Measurements from ENCODE around the gene FKBP1B.

DNA sequence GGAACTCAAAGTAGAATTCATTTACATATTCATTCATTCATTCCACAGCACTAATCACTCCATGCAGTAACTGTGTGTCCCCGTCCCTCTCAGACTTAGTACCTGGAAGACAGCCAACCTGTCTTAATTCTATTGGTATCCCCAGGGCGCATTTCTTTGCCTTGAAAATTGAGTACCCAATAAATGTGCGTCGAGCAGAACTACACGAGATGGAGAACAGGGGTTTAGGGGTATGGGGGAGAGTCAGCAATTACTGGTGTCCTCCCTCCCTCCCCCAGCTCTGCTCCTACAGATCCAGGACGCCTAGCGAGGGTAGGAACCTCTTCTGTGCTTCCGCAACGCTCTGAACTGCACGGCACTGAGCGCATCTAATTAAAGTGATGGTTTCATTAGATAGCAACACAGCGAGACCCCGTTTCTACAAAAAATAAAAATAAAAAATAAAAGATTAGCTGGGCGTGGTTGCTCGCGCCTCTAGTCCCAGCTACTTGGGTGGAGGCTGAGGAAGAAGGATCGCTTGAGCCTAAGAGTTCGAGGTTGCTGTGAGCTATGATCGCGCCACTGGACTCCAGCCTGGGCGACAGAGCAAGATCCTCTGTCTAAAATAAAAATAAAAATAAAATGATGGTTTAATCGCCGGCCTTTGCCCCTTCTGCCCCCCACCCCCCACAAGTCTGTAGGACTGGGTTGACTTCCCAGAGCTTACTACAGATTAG lies 614 bp upstream of the FKBP1B start:
- TF ChIP-seq, protein P1, sequence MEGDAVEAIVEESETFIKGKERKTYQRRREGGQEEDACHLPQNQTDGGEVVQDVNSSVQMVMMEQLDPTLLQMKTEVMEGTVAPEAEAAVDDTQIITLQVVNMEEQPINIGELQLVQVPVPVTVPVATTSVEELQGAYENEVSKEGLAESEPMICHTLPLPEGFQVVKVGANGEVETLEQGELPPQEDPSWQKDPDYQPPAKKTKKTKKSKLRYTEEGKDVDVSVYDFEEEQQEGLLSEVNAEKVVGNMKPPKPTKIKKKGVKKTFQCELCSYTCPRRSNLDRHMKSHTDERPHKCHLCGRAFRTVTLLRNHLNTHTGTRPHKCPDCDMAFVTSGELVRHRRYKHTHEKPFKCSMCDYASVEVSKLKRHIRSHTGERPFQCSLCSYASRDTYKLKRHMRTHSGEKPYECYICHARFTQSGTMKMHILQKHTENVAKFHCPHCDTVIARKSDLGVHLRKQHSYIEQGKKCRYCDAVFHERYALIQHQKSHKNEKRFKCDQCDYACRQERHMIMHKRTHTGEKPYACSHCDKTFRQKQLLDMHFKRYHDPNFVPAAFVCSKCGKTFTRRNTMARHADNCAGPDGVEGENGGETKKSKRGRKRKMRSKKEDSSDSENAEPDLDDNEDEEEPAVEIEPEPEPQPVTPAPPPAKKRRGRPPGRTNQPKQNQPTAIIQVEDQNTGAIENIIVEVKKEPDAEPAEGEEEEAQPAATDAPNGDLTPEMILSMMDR (conservative IDR thresholded peaks at IDR 0.05 in 1 of 2, IDR thresholded peaks at IDR 0.05 in 1 of 2; ENCODE audit: low read depth in 1 of 2, low read length in 2 of 2) = no peak
- TF ChIP-seq EZH2 (IDR thresholded peaks at IDR 0.05; ENCODE audit: low read length, missing control alignments) = no peak

All from fibroblast of lung (primary cell).